K562 (cell line): Measurements from ENCODE around the gene OST4.

Source experiments
- CGGBP1 ChIP-seq: fragments of 250-450 bp; sonication (Bioruptor Pico); IDR thresholded peaks from 2 replicates; pipeline ENCODE4 v1.9.0; 2021; ENCODE audit warnings: mild to moderate bottlenecking
- CHD7 ChIP-seq: fragments of 200-600 bp; sonication (generic); IDR thresholded peaks from one replicate; pipeline ENCODE4 v1.6.1; 2012; ENCODE audit warnings: mild to moderate bottlenecking, low read depth, low read length, inconsistent platforms
- FOXA1 ChIP-seq: fragments of 450-650 bp; IDR thresholded peaks from 2 replicates; pipeline ENCODE4 v1.6.1; 2016; ENCODE audit warnings: mild to moderate bottlenecking, borderline replicate concordance
- FOXA3 ChIP-seq, 2 experiments: fragments of 450-650 bp in 1 of 2; sonication (generic) in 1 of 2; formaldehyde crosslinking; IDR thresholded peaks in 1 of 2; conservative IDR thresholded peaks in 1 of 2; 2 replicates each; pipeline versions ENCODE4 v1.4.0 to v1.8.0; 2020 to 2022; ENCODE audit warnings: mild to moderate bottlenecking in 2 of 2, missing genetic modification reagents in 1 of 2
- JUNB ChIP-seq: fragments of 450-650 bp; formaldehyde crosslinking; conservative IDR thresholded peaks from 2 replicates; pipeline ENCODE4 v1.4.0; 2020; ENCODE audit warnings: mild to moderate bottlenecking
- MYC ChIP-seq, 2 experiments: fragments of 250-450 bp in 1 of 2; sonication (Bioruptor Pico) in 1 of 2; IDR thresholded peaks; 2 replicates each; pipeline versions ENCODE4 v1.5.1 to v1.6.1; 2012 to 2021; ENCODE audit warnings: low read depth in 2 of 2, borderline replicate concordance in 1 of 2, improper control_type of control experiment in 1 of 2, low read length in 1 of 2, mild to moderate bottlenecking in 1 of 2, moderate library complexity in 1 of 2
- NFE2L1 ChIP-seq: fragments of 450-650 bp; IDR thresholded peaks from 2 replicates; pipeline ENCODE4 v1.6.1; 2016; ENCODE audit warnings: missing genetic modification characterization, low read depth, mild to moderate bottlenecking, missing compliant biosample characterization, moderate library complexity, borderline replicate concordance
- SP2 ChIP-seq: IDR thresholded peaks from 2 replicates; pipeline ENCODE4 v1.6.1; 2011; ENCODE audit warnings: mild to moderate bottlenecking, low read depth, low read length, moderate library complexity; ENCODE audit not compliant: poor library complexity, severe bottlenecking; ENCODE audit errors: extremely low read depth
- ZNF75A ChIP-seq: fragments of 450-650 bp; formaldehyde crosslinking; IDR thresholded peaks from 2 replicates; pipeline ENCODE4 v1.4.0; 2020; ENCODE audit warnings: mild to moderate bottlenecking
- TF ChIP-seq, protein P1 (sequence below): fragments of 250-450 bp; sonication (Bioruptor Pico); IDR thresholded peaks from 2 replicates; pipeline ENCODE4 v1.5.0; 2021; ENCODE audit warnings: mild to moderate bottlenecking, borderline replicate concordance

DNA sequence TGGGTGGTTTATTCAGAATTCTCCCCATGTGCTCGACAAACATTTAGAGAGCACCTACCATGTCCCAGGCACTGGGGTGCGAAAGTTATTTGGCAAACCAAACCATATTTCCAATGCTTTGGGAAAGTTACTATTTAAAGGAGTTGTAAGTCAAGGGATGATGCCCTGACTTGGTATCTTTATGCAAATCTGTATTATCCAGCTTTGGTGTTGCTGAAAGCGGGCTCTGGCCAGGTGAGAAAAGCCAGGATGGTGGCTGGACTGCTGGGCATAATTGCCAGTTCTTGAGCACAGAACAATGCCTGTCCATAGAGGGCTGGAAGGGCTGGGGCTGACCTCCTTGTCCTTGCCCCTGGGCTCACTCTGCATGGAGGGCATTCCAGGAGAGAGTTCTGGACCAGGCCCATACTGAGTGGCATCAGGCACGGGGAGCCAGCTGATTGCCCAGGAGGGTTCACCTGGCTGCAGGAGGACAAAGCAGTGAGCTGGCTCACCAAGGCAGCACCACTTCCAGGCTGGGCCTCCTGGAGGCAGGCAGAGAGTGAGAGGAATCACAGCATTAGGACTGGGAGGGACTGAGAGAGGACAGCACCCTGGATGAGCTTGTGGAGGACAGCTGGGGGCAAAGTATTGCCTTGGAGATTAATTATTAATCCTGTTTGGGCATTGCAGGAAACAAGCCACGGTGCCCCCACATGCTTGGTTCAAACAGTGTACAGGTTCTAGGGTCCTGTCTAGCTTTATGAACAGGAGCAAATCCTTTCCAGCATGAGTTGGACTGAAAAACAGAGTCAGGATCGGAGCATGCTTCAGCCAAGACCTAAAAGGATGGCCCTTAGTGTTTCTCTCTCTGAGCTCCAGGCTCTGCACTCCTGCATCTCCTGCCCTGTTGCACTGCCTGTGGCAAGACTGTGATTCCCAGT, 22.2 kb upstream of the OST4 start:
- TF ChIP-seq SP2 (no peak), JUNB (CRISPR knock-in tag) (no peak), NFE2L1 (tag) (no peak), ZNF75A (CRISPR knock-in tag) (no peak), CGGBP1 (no peak), MYC (IDR thresholded peaks at IDR 0.05; ENCODE audit: low read depth, low read length) (no peak), MYC (CRISPR knock-in tag; IDR thresholded peaks at IDR 0.05; ENCODE audit: borderline replicate concordance, low read depth) (no peak), FOXA3 (CRISPR knock-in tag; conservative IDR thresholded peaks at IDR 0.05 in 1 of 2, IDR thresholded peaks at IDR 0.05 in 1 of 2) (no peak), FOXA1 (no peak), CHD7 (no peak)
- TF ChIP-seq, protein P1, sequence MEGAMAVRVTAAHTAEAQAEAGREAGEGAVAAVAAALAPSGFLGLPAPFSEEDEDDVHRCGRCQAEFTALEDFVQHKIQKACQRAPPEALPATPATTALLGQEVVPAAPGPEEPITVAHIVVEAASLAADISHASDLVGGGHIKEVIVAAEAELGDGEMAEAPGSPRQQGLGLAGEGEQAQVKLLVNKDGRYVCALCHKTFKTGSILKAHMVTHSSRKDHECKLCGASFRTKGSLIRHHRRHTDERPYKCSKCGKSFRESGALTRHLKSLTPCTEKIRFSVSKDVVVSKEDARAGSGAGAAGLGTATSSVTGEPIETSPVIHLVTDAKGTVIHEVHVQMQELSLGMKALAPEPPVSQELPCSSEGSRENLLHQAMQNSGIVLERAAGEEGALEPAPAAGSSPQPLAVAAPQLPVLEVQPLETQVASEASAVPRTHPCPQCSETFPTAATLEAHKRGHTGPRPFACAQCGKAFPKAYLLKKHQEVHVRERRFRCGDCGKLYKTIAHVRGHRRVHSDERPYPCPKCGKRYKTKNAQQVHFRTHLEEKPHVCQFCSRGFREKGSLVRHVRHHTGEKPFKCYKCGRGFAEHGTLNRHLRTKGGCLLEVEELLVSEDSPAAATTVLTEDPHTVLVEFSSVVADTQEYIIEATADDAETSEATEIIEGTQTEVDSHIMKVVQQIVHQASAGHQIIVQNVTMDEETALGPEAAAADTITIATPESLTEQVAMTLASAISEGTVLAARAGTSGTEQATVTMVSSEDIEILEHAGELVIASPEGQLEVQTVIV (CRISPR knock-in tag) = no peak
